ENCODE data around the gene RESP18.

RESP18 gene

GRCh38 chr2:219332542-219332941 is at the start of gene RESP18:
TSS of gene RESP18 (minus strand) at chr2:219332744.
- peak in 1 of 10 donors; percentile 70 for DNase-seq
- intact Hi-C loops (cut with DNase I) = no loop called here

DNA sequence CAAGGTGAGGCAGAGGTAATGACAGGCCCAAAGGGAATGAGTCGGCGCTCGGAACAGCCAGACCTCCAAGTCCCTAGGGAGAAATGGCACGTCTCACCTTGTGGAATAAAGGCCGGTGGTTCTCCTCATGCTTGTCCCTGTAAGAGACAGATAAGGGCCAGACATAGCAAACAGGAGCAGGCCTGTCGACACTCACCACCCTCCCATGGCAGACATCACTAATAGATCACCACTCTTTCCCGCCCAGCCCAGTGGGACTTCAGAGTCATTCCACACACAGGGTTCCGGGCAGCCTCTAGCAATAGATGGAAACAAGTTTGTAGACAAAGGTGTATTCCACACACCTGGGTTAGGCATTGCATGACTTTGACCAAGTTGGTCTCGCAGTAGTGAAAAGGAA is 48.9 kb upstream of the RESP18 start:
- intact Hi-C loops (cut with DNase I) = loop anchor here (10.0 kb wide), 1 partner anchor 147 kb away; no protein-coding TSS in a partner anchor
- DNase-seq = no peak

DNA sequence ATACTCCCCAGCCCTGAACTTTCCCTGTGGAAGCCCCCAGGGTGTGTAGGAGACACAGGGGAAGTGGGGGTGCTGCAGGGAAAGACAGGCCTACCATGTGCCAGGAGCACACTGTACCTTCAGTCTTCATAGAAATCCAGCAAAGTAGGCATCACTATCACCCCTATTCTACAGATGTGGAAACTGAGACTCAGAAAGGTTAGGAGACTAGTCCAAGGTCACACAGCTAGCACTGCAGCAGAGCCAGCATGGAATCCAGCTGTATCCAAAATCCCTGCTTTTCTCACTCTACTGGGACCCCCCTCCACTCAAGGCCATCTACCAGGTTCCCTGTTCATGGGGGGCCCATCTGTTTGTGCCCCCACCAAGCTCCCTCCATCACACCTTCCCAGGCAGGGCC is 48.4 kb upstream of the RESP18 start:
- no peak for DNase-seq
- intact Hi-C loops (cut with DNase I) = loop anchor here (10.0 kb wide), 1 partner anchor 146 kb away; no protein-coding TSS in a partner anchor

DNA sequence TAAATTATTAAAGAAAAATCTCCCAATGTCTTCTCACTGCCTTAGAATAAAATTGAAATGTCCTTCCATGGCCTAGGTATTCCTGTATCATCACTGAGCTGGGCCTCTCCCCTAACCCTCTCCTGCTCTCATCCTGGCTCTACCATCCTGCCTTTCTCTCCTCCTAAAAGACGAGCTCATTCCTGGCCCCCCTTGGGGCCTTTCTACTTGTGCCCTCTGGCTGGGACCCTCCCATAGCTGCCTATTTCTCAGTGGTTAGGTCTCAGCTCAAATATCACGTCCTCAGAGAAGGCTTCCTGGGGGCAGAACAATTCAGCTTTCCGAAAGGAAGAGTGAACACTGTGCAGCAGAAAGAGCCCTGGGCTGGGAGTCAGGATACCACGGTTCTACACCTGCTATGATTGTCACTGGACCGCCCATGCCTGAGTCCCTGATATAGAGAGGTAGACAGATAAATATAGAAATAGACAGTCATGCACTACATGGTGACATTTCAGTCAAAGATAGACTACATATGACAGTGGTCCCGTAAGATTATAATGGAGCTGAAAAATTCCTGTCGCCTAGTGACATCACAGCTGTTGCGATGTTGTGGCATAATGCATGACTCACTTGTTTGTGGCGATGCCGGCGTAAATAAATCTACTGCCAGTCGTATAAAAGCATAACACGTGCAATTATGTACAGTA is 45.8 kb upstream of the RESP18 start:
- no peak for DNase-seq
- intact Hi-C loops (cut with DNase I) = no loop called here

- intact Hi-C loops (cut with DNase I) = no loop called here
- DNase-seq = no peak
These were observed 36.9 kb upstream of the RESP18 start for GRCh38 chr2:219369447-219369861.

- no peak for DNase-seq
These were observed 36.2 kb upstream of the RESP18 start for GRCh38 chr2:219368690-219369191.

DNA sequence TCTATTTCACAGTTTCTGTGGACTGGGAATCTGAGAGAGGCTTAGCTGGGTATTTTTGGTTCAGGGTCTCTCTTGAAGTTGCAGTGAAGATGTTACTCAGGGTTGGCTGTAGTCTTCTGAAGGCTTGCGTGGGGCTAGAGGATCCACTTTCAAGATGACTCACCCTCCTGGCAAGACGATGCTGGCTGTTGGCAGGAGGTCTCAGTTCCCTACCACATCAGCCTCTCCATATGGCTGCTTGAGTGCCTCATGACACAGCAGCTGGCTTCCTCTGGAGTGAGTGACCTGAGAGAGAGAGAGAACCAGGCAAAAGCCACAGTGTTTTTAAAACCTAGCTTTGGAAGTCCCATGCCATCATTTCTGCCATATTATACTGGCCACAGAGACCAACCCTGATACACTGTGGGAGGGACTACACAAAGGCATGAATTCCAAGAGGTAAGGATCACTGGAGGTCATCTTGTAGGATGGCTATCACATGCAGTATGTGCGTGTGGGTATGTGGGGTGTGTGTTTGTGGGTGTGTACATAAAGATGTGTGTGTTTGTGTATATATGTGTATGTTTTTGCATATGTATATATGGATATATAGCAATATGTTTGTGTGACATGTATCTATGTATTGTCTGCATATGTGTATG is 30.1 kb upstream of the RESP18 start:
- peak in 7 of 10 donors; percentile 53 to 90 (median 57) for DNase-seq
- intact Hi-C loops (cut with DNase I) = no loop called here

More at GRCh38 chr2:219368690-219369191, 36.2 kb upstream of the RESP18 start:
- intact Hi-C loops (cut with DNase I) = no loop called here

DNA sequence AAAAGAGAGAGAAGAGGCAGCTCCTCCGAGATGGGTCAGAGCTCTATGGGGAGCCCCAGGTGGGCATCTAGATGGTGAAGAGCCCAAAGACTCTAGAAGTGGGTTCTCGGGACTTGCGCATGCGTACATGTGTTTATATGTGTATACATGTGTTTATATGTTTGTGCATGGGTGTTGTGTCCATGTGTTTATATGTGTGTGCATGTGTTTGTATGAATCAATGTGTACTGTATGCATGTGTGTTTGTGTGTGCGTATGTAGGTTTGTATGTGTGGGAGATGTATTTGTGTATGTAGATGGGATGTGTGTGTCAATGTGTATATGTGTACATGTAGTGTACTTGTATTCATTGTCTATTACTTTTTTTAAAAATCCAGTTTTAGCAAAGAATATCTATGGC is 29.5 kb upstream of the RESP18 start:
- DNase-seq = no peak
- intact Hi-C loops (cut with DNase I) = no loop called here

GRCh38 chr2:219358170-219359075 is 25.9 kb upstream of the RESP18 start:
- intact Hi-C loops (cut with DNase I) = no loop called here
- DNase-seq = peak in 1 of 10 donors; percentile 70

DNA sequence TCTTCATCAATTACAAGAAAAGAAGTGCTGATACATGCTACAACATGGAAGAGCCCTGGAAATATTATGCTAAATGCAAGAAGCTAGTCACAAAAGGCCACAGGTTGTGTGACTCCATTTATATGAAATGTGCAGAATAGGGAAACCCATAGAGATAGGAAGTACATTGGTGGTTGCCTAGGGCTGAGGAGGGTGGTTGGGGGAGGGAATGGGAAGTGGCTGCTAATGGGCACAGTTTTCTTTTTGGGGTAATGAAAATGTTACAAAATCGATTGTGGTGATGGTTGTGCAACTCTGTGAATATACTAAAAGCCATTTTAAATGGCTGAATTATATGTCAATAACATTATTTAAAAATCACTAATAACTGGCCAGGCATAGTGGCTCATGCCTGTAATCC is 24.3 kb upstream of the RESP18 start:
- no peak for DNase-seq
- intact Hi-C loops (cut with DNase I) = no loop called here

DNA sequence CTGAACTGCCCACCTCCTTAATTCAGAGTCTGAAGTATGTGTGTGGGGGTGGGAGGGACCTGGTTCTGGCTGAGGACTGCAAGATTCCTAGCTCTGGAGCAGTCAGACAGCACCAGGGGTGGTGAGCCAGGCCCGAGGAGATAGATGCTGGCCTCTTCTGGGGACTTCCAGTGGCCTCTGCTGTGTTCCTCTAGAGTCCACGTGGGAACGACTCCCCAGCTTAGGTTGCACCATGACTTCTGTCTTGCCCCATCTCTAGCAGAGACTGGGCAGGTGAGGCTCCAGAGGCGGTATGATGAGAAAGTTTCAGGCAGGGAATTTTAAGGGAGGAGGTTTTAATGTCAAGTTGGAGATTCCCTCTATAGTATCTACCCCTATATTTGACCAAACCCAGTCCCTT is 22.0 kb upstream of the RESP18 start:
- intact Hi-C loops (cut with DNase I) = no loop called here

DNA sequence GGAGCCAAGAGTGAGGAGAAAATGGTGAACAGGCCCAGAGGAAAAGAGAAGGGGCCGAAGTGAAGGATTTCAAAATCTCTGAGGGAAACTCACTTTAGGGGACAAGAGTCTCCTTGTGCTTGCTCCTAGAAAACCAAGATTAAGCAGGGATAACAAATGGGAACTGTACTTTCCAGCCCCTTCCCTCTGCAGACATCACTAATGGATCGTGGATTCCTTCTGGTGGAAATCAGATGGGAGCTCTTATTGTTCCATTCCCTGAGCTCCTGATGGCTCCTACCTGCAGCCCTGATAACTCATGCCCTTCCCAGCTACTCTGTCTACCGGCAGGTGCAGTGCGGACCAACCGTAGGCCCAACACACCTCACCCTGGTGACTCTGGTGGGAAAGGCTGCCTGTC is 20.6 kb upstream of the RESP18 start:
- intact Hi-C loops (cut with DNase I) = no loop called here
- DNase-seq = no peak

More for the DNA sequence above, 22.0 kb upstream of the RESP18 start:
- peak in 1 of 10 donors; percentile 68 for DNase-seq

DNA sequence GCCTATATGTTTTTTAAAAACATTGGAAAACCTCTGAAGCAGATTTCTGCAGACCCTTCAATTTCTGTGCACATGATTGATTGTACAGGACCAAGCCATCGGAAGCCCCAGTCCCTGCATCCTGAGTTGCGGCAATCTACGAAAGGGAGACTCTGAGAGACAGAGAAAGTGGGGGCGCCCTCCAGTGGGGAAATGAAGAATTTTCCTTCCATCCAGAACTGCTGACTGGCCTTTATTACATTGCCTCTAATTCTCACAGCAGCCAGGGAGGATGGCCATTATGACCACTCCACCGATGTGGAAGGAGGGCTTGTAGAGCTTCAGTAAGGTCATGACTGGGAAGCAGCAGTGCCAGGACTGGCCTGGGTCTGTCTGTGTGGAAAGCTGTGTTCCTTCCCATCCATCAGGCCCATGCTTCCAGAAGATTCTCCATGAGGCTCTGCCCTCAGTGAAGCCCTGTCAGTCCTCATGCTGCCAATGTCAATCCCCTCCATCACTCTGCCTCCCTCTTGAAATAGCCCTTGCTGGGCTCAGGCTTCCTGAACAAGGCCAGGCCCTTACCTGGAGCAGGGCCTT is 20.0 kb upstream of the RESP18 start:
- DNase-seq = peak in 9 of 10 donors; percentile 30 to 94 (median 68)
- intact Hi-C loops (cut with DNase I) = no loop called here

GRCh38 chr2:219350710-219351221 is 18.2 kb upstream of the RESP18 start:
- intact Hi-C loops (cut with DNase I) = no loop called here
- DNase-seq = no peak

DNA sequence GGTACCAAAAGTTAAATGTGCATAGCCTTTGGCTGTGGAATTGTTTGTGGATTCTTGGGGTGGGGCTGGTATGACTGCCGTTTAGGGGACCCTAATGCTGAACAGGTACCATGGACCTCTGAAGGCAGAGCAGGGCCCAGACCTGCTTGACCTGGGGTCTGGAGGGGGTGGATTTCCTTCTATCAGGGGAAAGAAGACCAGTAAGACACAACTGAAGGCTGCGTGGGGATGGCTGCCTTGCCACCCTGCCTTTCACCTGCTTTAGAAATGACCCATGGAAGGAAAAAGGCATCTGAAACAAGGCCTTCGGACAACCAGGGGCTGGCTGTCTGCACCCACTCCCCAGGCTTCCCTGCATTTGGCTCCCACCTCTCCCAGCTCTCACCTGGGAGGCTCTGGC is 17.7 kb upstream of the RESP18 start:
- intact Hi-C loops (cut with DNase I) = no loop called here
- DNase-seq = no peak

DNA sequence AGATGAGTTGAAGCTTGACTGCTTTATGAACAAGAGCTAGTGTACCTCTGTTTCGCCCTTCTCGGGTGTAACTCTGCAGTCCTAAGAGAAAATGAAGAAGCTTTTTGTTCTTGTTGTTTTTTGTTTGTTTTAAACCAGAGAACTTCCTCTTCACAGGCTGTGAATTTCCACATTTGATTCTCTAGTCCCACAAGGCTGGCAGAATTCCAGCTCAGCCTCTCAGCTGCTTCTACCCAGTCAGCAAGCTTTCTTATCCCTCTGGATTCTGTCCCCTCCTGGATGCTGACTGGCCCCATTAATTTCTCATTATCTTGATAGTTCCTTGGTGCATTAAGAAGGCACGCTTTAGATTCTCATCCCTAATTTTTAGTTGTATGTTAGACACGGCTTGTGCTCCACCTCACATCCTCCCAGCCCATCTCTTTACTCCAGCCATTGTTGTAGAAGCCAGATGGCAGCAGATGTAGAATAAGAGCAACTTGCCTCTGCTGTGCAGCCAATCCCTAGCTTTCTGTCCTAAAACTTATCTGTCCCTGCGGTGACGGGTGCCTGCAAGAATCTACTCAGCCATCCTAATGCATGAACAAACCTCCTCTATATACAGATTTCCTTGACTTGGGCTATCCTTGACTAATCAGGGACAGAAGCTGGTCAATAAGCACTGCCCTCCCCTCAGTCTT is 12.3 kb upstream of the RESP18 start:
- DNase-seq = peak in 8 of 10 donors; percentile 36 to 83 (median 57)
- intact Hi-C loops (cut with DNase I) = no loop called here

DNA sequence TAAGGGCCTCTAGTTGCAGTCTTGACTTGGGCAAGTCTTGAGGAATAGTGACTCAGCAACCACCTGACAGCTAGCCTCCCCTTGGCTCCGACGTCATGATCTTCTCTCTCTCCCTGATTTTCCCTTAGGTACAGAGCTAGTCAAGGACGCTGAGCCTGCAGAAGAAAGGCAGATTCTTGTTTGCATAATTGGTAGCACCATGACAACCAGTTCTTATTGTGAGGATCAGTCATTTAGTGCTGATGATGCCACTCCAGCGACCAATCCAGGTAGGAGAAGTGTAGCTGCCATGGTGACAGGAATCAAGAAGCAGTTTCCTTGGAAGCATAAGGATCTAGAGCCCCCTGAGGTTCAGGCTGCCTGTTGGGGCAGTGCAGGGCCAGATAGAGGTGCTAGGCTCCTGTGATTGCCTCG is 2.8 kb upstream of the RESP18 start:
- no peak for DNase-seq
- intact Hi-C loops (cut with DNase I) = no loop called here

DNA sequence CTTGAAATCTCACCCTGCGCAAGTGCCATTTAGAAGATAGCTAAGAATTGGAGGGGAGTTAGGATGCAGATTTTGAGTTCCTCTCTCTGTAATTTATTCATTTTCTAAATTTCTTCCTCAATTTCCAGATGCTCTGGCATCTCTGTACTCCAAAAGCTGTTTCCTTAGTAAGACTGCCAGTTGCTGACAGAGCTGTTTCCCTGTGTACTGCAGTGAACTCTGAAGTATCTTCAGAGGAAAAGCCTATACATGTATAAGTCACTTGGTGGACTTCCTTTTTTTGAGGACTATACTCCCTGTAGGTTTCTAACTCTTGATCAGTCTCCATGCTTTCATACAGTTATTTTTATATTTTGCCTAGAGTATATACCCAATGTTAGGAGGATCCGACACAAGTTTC is 1.5 kb upstream of the RESP18 start:
- intact Hi-C loops (cut with DNase I) = no loop called here
- DNase-seq = no peak

GRCh38 chr2:219331560-219332213 is 857 bp downstream of the RESP18 start:
- DNase-seq = peak in 7 of 10 donors; percentile 11 to 87 (median 40)
- intact Hi-C loops (cut with DNase I) = no loop called here

Data from posterior cingulate gyrus (tissue), 11 donors.